H9 (cell line): ENCODE measurements around the gene FGD5. TPM values are rescaled to one million over a fixed set of nuclear protein-coding genes. Genes with fewer than 3 reads are reported as not detected.

ENCODE experiments used
- DNase-seq: peaks from one replicate; pipeline ENCODE4 v3.0.0-alpha.2; 2017
- H2AFZ ChIP-seq: one replicate; pipeline ENCODE4 v1.6.1; 2013; ENCODE audit warnings: mild to moderate bottlenecking, low read length, control low read depth, moderate library complexity
- H2AK5ac ChIP-seq: 2 replicates; pipeline ENCODE4 v1.6.1; 2013; ENCODE audit warnings: low read length, control low read depth, mixed read lengths; ENCODE audit not compliant: insufficient read length
- H2BK120ac ChIP-seq: one replicate; pipeline ENCODE4 v1.6.1; 2013; ENCODE audit warnings: low read depth, mild to moderate bottlenecking, low read length, control low read depth, inconsistent platforms; ENCODE audit not compliant: poor library complexity, severe bottlenecking
- H2BK12ac ChIP-seq: 2 replicates; pipeline ENCODE4 v1.6.1; 2013; ENCODE audit warnings: low read length, control low read depth, mixed read lengths, low read depth; ENCODE audit not compliant: insufficient read length
- H2BK15ac ChIP-seq: 2 replicates; pipeline ENCODE4 v1.6.1; 2013; ENCODE audit warnings: low read depth, low read length, control low read depth
- H2BK20ac ChIP-seq: one replicate; pipeline ENCODE4 v1.6.1; 2013; ENCODE audit warnings: low read depth, mild to moderate bottlenecking, low read length, control low read depth, inconsistent platforms; ENCODE audit not compliant: poor library complexity, severe bottlenecking
- H2BK5ac ChIP-seq: 2 replicates; pipeline ENCODE4 v1.6.1; 2013; ENCODE audit warnings: low read length, control low read depth, mixed read lengths; ENCODE audit not compliant: insufficient read length
- H3K14ac ChIP-seq: 2 replicates; pipeline ENCODE4 v1.6.1; 2013; ENCODE audit warnings: low read length, control low read depth; ENCODE audit not compliant: insufficient read depth
- H3K18ac ChIP-seq: 2 replicates; pipeline ENCODE4 v1.6.1; 2013; ENCODE audit warnings: low read depth, mild to moderate bottlenecking, mixed read lengths, low read length, control low read depth; ENCODE audit not compliant: insufficient read length
- H3K23ac ChIP-seq: 2 replicates; pipeline ENCODE4 v1.6.1; 2013; ENCODE audit warnings: low read length, control low read depth, mixed read lengths, low read depth; ENCODE audit not compliant: insufficient read length
- H3K23me2 ChIP-seq: 2 replicates; pipeline ENCODE4 v1.6.1; 2013; ENCODE audit warnings: low read depth, mild to moderate bottlenecking, mixed read lengths, low read length, control low read depth; ENCODE audit not compliant: insufficient read length, poor library complexity, severe bottlenecking
- H3K27ac ChIP-seq: 2 replicates; pipeline ENCODE4 v1.5.1; 2013; ENCODE audit warnings: low read length, control low read depth, mixed read lengths, low read depth; ENCODE audit not compliant: insufficient read length
- H3K27me3 ChIP-seq: 2 replicates; pipeline ENCODE4 v1.6.1; 2013; ENCODE audit warnings: low read length, control low read depth, inconsistent platforms; ENCODE audit not compliant: insufficient read depth
- H3K4ac ChIP-seq: 2 replicates; pipeline ENCODE4 v1.6.1; 2013; ENCODE audit warnings: low read depth, mild to moderate bottlenecking, control low read depth, inconsistent platforms, low read length, moderate library complexity
- H3K4me1 ChIP-seq: 2 replicates; pipeline ENCODE4 v1.6.1; 2013; ENCODE audit warnings: low read length, control low read depth, inconsistent platforms; ENCODE audit not compliant: insufficient read depth
- H3K4me2 ChIP-seq: 2 replicates; pipeline ENCODE4 v1.6.1; 2013; ENCODE audit warnings: low read length, control low read depth, mixed read lengths; ENCODE audit not compliant: insufficient read length, insufficient read depth
- H3K56ac ChIP-seq: 2 replicates; pipeline ENCODE4 v1.6.1; 2013; ENCODE audit warnings: low read depth, mild to moderate bottlenecking, mixed read lengths, low read length, control low read depth; ENCODE audit not compliant: insufficient read length
- H3K79me1 ChIP-seq: 2 replicates; pipeline ENCODE4 v1.6.1; 2013; ENCODE audit warnings: low read depth, mild to moderate bottlenecking, moderate library complexity, low read length, control low read depth, inconsistent platforms; ENCODE audit not compliant: insufficient read depth, poor library complexity, severe bottlenecking
- H3K79me2 ChIP-seq: 2 replicates; pipeline ENCODE4 v1.6.1; 2013; ENCODE audit warnings: low read length, control low read depth, inconsistent platforms; ENCODE audit not compliant: insufficient read depth
- H3K9ac ChIP-seq: 2 replicates; pipeline ENCODE4 v1.6.1; 2013; ENCODE audit warnings: low read length, control low read depth, mixed read lengths; ENCODE audit not compliant: insufficient read length; ENCODE audit errors: extremely low read depth
- H3K9me3 ChIP-seq: one replicate; pipeline ENCODE4 v1.6.1; 2013; ENCODE audit warnings: low read depth, low read length, inconsistent platforms; ENCODE audit not compliant: control insufficient read depth
- H3T11ph ChIP-seq: one replicate; pipeline ENCODE4 v1.6.1; 2013; ENCODE audit warnings: mild to moderate bottlenecking, low read length, control low read depth, inconsistent platforms
- H4K20me1 ChIP-seq: one replicate; pipeline ENCODE4 v1.6.1; 2013; ENCODE audit not compliant: control insufficient read depth, insufficient read length, insufficient read depth
- H4K5ac ChIP-seq: 2 replicates; pipeline ENCODE4 v1.6.1; 2013; ENCODE audit warnings: low read depth, mild to moderate bottlenecking, mixed read lengths, low read length, control low read depth; ENCODE audit not compliant: insufficient read length
- H4K8ac ChIP-seq: replicated peaks from 2 replicates; pipeline ENCODE4 v1.6.1; 2013; ENCODE audit warnings: low read length, control low read depth, mixed read lengths, low read depth; ENCODE audit not compliant: insufficient read length
- H4K91ac ChIP-seq: 2 replicates; pipeline ENCODE4 v1.6.1; 2013; ENCODE audit warnings: low read depth, mild to moderate bottlenecking, moderate library complexity, mixed read lengths, low read length, control low read depth; ENCODE audit not compliant: insufficient read length
- H3K27ac Mint-ChIP-seq, 3 experiments: 2 replicates in 2 of 3; 3 replicates in 1 of 3; pipeline ENCODE4 v1.8.0; 2020 to 2021; ENCODE audit warnings: mixed read lengths in 3 of 3, mild to moderate bottlenecking in 1 of 3, moderate library complexity in 1 of 3
- H3K27me3 Mint-ChIP-seq: 2 replicates; pipeline ENCODE4 v1.8.0; 2021; ENCODE audit warnings: low read depth, mild to moderate bottlenecking, moderate library complexity, mixed read lengths
- H3K36me3 Mint-ChIP-seq, 3 experiments: 2 replicates in 2 of 3; 3 replicates in 1 of 3; pipeline ENCODE4 v1.8.0; 2020 to 2021; ENCODE audit warnings: low read depth in 3 of 3, mixed read lengths in 3 of 3; ENCODE audit not compliant: insufficient read depth in 1 of 3
- H3K4me1 Mint-ChIP-seq, 2 experiments: 2 replicates each; pipeline ENCODE4 v1.8.0; 2020; ENCODE audit warnings: mixed read lengths in 2 of 2
- H3K4me3 Mint-ChIP-seq, 2 experiments: 2 replicates in 1 of 2; 3 replicates in 1 of 2; pipeline ENCODE4 v1.8.0; 2020 to 2021; ENCODE audit warnings: mild to moderate bottlenecking in 2 of 2, mixed read lengths in 2 of 2, moderate library complexity in 1 of 2
- H3K9me3 Mint-ChIP-seq, 2 experiments: 2 replicates in 1 of 2; 3 replicates in 1 of 2; pipeline ENCODE4 v1.8.0; 2020; ENCODE audit warnings: mild to moderate bottlenecking in 2 of 2, mixed read lengths in 2 of 2, moderate library complexity in 1 of 2
- CTCF ChIP-seq: fragments of 200-600 bp; sonication (generic); conservative IDR thresholded peaks from 3 replicates; pipeline ENCODE4 v1.8.0; 2021; ENCODE audit warnings: antibody characterized with exemption, mild to moderate bottlenecking
- WGBS: extraction: QIAGEN DNeasy Blood & Tissue Kit; methylation state at CpG from one replicate; pipeline ENCODE4 v1.1.7; 2013; ENCODE audit warnings: missing lambda C conversion rate, low lambda C conversion rate, mixed read lengths; ENCODE audit not compliant: insufficient read length; ENCODE audit errors: extremely low coverage; 5-methylcytosine and 5-hydroxymethylcytosine counted together
- total RNA-seq: library from RNA; stranded (reverse); gene quantifications from 2 replicates; pipeline ENCODE4 v1.2.1, GENCODE V29; 2021

Gene FGD5
- total RNA-seq, 1 experiment from 2014 or later = 7.8 TPM

- Histone ChIP-seq H2BK12ac (no peak overlapping the region), H3K4me1 (no peaks in the 10 kb centered on the region), H3K9ac (no peak overlapping the region), H3K18ac (no peak overlapping the region), H4K8ac (no peak overlapping the region), H2BK5ac (no peak overlapping the region), H3K23me2 (no peaks in the 10 kb centered on the region), H2BK120ac (no peak overlapping the region), H3K9me3 (no peaks in the 10 kb centered on the region), H3K27ac (no peak overlapping the region), H3K79me1 (no peaks in the 10 kb centered on the region), H3T11ph (no peak overlapping the region), H3K56ac (no peak overlapping the region), H3K79me2 (no peaks in the 10 kb centered on the region), H2AFZ (no peak overlapping the region), H4K20me1 (no peaks in the 10 kb centered on the region), H3K23ac (no peak overlapping the region), H3K27me3 (peaks cover 1% of the 10 kb centered on the region; the same call in 1 of the 2 replicates), H3K14ac (no peak overlapping the region), H2BK20ac (no peak overlapping the region), H2BK15ac (no peak overlapping the region), H3K4ac (no peak overlapping the region), H3K4me2 (no peak overlapping the region), H2AK5ac (no peak overlapping the region), H4K5ac (no peak overlapping the region), H4K91ac (no peak overlapping the region)
- no peak for TF ChIP-seq CTCF
- Mint-ChIP-seq H3K27me3 (peaks cover 38% of the 10 kb centered on the region), H3K4me1 (peaks cover 2 to 20% of the 10 kb centered on the region in 2 experiments), H3K36me3 (no peaks in the 10 kb centered on the region), H3K27ac (no peak overlapping the region; a peak in 1 of 7 replicates), H3K9me3 (no peaks in the 10 kb centered on the region), H3K4me3 (peak overlapping the region in 1 of 2 experiments; percentile 12; a peak in 1 of 5 replicates)
- DNase-seq = no peak
- WGBS = no CpG with 5 or more reads among the region's 13 CpGs
Measured at GRCh38 chr3:14803101-14803980, 15.4 kb upstream of the FGD5 start.
